Right hindlimb (tissue), 1 donor: Measurements from ENCODE around the gene ARF3.

Source experiments
- DNase-seq: peaks from one replicate; pipeline ENCODE4 v3.0.0-alpha.2; 2018

The ARF3 gene

GRCh38 chr12:48957141-48958048, at the start of gene ARF3:
Gene ARF3, minus strand, starts transcription at chr12:48957487. Its CDS starts 16,392 bp downstream, at chr12:48941095.
- DNase-seq = peak; percentile 97

- no peak for DNase-seq
These were observed 43.1 kb upstream of the ARF3 start for GRCh38 chr12:49000346-49000745.

DNA sequence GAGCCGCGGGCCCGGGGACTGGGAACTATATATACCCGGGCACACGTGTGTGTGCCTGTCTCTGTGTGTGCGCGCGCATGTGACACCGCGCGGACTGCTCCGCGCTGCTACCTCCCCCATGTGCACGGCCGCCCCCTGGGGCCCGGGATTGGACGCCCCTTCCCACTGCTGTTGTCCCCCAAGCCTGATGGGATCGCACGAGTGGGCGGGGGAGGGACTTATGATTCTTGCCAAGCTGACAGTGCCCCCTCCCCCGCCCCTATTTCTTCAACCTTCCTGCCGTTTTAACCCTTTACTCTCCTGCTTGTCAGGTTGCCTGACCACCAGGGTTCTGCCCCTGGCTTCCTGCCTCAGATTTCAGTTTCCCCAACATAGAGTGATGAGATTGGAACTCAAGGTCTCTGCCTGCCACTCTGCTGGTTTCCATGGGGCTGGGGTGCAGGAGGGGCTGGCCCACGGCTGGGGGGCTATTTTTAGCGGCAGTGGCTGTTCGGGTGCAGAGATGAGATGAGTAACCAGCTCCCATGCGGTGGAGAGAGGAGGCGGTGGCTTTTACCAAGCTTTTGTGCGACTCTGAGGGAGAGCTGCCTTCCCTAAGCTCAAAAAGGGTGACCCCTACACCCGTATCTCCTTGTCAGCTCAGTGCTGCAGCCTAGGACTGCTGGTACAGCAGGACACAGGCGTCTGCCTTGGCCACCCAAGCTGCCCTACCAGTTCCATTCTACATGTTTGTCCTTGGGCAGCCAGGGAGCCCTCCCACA, 42.3 kb upstream of the ARF3 start, which contains the start of gene DDN:
TSS of gene DDN (minus strand) at position 5 of the 761 bp plus-strand sequence. CDS start 88 bp downstream, outside the sequence.
- peak; percentile 65 for DNase-seq

DNA sequence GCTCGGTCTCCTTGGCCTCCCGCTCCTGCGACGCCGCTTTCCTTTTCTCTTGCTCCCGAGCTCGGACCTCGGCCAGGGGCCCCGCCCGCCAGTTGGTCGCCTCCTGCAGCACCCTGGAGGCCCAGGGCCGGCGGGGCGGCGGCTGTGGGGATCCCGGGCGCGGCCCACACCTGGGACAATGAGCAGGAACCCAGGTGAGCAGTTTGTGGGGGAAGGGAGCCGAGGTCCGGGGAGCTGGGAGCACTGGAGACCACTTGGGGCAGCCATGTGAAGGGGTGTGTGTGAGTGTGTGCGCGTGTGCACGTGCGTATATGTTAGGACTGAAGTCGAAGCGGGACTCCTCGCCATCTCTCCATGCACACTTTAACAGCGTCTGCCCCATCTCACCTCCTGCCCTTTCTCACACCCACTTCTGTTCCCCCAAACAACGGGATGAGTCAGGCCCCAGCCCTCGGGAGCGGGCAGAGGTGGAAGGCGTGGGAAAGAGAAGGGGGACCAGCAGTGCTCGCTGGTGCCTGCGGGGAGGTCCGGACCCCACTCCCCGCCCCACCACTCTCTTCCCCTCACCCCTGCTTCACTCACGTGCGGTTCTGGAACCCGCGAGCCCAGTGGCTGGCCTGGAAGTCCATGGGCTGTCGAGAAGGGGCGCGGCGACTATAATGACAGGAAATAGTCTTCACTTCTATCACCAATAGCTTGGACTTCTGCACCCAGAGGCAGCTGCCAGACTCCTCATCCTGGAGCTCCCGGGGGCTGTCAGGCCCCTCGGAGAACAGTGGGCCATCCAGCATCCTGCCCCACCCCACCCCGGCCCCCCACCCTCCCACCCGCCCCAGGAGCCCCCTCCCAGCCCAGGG, 41.4 kb upstream of the ARF3 start:
- peak; percentile 48 for DNase-seq

GRCh38 chr12:48997719-48998496, 40.6 kb upstream of the ARF3 start:
- DNase-seq = no peak

DNA sequence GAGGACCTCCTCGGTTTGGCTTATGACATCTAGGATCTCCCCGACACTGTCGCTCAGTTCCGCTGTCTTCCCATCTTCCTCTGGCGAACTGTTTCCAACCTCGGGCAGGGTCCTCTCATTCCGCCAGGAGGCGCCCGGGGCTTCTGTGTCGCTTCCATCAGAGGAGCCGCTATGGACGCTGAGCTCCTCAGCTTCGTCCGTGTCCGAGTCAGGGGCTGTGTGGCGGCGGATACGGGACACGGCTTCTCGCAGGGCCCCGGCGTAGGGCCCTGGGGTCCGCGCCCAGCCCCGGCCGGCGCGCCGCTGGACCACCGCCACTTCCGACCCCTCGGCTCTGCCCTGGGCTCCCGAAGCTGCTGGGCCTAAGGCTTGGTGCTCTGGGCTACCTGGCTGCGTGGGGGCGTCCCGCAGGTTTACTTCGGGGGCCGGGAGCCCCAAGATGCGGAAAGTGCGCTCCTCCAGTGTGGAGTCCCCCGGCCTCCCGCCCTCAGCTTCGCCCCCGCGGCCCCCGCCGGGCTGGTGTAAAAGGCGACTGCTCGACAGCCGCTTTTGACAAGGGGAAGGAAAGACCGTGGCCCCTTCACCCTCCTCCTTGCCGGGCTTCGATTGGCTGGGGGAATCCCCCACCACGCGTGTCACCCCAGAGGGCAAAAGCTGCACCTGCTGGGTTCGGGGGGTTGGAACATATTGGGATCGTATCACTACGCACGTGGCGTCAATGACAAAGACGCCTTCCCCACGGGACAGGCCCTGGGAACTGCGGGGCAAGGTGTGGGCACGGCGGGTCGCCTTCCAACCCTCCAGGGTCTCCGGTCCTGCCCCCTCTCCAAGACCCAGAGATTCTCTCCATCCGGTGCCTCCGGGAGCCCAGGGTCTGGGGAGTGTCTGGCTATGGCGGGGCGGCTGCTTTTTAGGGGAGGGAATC, 39.8 kb upstream of the ARF3 start:
- DNase-seq = peak; percentile 85

DNA sequence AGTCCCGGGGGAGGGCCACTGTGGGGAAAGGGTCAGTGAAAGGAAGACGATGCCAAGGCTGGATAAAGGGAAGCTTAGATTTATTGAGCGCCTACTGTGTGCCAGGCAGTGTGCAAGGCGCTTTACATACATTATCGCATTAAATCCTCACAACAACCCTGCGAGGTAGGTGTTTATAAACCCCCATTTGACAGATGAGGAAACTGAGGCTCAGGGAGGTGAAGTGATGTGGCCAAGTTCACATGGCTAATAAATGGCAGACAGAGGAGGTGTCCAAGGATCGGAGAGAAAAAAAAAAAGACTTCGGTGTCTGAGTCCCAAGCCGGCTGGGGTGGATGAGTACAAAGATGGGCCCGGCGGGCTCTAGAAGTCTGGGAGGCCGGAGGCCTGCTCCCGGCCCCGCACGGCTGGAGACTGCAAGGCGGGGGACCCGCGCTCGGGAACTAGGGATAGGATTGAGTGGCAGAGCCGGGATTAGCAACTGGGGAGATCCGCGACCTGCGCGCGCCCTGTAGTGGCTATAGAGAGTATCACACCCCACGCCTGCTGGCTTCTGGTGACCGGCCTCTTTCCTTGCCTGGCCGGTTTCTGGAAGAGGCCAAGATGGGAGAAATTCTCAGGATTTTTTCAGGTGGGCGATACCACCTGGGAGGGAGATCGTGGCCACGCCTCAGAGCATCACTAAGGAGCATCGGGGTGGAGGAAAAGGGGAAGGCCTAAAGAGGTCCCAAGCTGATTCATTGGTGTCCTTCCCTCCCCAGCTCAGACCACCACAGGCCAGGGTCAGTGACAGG, 38.0 kb upstream of the ARF3 start:
- DNase-seq = peak; percentile 88

DNA sequence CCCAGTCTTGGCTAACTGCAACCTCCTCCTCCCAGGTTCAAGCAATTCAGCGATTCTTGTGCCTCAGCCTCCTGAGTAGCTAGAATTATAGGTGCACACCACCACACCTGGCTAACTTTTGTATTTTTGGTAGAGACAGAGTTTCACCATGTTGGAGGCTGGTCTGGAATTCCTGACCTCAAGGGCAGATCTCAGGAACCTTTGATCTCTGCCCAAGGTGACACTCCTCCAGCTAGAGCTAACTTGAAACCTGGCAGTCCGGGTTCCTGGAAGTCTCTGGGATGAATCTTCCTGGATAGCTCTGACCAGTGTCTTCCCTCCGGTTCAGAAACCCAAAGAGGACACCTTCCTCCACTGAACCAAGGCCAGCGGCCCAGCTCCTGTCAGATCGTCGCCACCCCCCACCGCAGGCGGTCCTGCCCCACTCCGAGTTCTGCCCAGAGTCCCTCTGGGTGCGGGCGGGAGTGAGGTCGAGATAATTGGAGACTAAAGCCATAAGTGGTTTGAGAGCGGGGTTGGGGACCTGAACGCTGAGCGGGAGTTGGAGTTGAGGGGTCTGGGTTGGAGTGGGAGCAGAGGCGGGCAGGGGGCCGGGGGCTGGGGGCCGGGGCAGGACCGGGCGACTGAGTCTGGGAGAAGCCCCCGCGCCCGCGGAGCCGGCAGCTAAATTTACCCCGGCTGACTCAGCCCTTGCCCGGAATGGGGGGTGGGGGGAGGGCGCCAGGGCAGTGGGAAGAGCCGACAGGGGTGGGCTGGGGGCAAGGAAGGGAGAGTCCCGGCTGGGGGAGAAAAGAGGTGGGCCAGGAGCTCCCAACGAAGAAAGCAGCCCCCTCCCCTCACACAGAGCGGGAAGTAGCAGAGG, 37.2 kb upstream of the ARF3 start:
- no peak for DNase-seq

GRCh38 chr12:48993787-48994186, 36.5 kb upstream of the ARF3 start:
- no peak for DNase-seq

DNA sequence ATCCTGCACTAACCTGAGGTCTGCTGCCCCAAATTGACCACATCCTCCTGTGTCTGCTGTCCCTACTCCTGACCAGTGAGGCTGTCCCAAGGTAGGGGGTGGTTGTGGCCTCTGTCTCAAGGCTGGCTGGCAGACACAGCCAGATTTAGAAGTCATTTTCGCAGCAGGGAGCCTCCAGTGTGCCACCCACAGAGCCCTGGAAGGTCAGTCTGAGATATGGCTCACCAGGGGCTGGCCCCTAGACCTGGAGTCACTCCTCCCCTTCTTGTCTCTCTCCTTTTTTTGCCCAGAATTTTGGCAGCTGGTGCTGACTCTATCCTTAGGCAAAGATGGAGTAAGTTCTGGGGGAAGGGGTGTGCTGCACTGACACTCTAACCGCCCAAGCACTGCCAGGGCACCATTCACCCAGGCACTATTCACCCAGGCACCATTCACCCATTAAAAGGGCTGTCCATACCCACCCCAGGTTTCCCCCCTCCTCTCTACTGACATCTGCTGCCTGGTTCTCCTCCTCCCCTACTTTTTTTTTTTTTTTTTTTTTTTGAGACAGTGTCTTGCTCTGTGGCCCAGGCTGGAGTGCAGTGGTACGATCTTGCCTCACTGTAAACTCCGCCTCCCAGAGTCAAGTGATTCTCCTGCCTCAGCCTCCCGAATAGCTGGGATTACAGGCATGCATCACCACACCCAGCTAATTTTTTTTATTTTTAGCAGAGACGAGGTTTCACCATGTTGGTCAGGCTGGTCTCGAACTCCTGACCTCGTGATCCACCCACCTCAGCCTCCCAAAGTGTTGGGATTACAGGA, 34.2 kb upstream of the ARF3 start:
- DNase-seq = no peak

DNA sequence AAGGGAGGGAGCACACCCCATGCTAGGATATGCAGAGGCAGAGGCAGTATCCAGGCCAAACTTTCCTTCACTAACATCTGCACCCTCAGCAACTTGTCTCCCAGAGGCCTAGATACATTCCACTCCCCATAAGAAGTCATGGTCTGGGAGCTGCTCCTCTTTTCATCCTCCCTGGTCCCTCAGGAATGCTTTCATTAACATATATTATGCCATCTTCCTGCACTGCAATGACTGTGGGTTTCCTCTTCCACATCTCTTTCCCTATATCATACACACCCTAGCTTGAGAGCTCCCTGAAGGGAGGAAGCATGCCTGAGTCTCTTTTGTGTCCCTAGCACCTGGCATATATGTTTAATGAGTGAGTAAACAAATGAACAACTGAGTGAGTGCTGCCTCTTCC, 33.3 kb upstream of the ARF3 start:
- DNase-seq = no peak

- DNase-seq = no peak
These were observed 30.9 kb upstream of the ARF3 start for GRCh38 chr12:48988030-48988649.

- no peak for DNase-seq
These were observed 29.5 kb upstream of the ARF3 start for GRCh38 chr12:48986720-48987291.

GRCh38 chr12:48985901-48986300, 28.6 kb upstream of the ARF3 start:
- DNase-seq = no peak

GRCh38 chr12:48985475-48985897, 28.2 kb upstream of the ARF3 start:
- no peak for DNase-seq

DNA sequence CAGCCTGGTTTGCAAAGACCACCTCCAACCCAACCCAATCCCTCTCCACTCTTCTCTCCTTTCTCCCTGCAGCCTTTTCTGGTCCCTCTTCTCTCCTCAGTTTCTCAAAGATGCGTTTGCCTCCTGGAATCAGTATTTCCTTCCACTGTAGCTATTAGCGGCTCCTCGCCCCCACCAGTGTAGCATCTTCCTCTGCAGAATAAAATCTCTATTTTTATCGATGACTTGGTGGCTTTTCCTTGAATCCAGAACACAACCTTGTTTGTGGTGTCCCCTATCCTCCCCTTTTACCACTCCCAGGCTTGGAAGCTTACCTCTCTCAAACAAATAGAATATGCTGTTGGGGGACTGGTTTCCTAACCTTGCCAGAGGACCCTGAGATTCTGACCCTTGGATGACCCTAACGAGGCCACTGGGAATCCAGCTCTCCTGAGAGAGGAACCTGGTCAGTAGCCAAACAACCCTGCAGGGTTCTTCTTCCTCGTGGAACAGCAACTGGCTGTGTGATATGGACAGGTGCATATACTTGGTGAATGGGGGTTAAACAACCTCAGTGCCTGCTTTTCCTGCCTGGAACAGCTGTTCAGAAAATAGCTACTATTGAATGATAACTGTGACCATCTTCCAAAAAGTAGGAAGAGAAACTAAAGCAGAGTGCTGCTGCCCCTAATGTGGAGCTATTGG, 25.3 kb upstream of the ARF3 start:
- no peak for DNase-seq

DNA sequence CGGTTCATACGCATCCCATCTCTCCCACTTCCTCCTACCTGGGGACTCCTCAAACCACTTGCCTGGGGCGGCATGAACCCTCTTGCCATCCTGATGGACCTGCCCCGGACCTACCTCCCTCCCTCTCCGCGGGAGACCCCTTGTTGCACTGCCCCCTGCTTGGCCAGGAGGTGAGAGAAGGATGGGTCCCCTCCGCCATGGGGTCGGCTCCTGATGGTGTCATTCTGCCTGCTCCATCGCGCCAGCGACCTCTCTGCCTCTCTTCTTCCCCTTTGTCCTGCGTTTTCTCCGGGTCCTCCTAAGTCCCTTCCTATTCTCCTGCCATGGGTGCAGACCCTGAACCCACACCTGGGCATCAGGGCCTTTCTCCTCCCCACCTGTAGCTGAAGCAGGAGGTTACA, 24.5 kb upstream of the ARF3 start:
- DNase-seq = no peak
